B cell (primary cell): Measurements from ENCODE around the gene LRIG1. TPM values are rescaled to one million over a fixed set of nuclear protein-coding genes. Genes with fewer than 3 reads are reported as not detected.

Experiments
- ATAC-seq: fragments of 200-7000 bp; cut with Tn5 transposase; one replicate; pipeline ENCODE4 v1.10.0; 2021; ENCODE audit warnings: low read depth, mild to moderate bottlenecking, moderate number of reproducible peaks, moderate library complexity
- CTCF ChIA-PET: fragments of 350-600 bp; sonication (Branson Sonifier 250); formaldehyde crosslinking; loops from one replicate; lab custom pipeline; 2021; ENCODE audit warnings: antibody characterized with exemption, inconsistent platforms; lab: Charles Lee
- POLR2A ChIA-PET: fragments of 350-600 bp; sonication (Branson Sonifier 250); formaldehyde crosslinking; loops from one replicate; lab custom pipeline; 2021; ENCODE audit warnings: antibody characterized with exemption; lab: Charles Lee
- DNase-seq: peaks from one replicate; pipeline ENCODE4 v3.0.0; 2013
- H2AFZ ChIP-seq: 2 replicates; pipeline ENCODE4 v1.6.1; 2012; ENCODE audit warnings: mild to moderate bottlenecking, low read depth, low read length; ENCODE audit not compliant: insufficient read depth, poor library complexity, severe bottlenecking
- H3K27ac ChIP-seq, 2 donors: 1 replicate in 1 of 2; 2 replicates in 1 of 2; pipeline ENCODE4 v1.5.1; 2012 to 2013; ENCODE audit warnings: low read length in 2 of 2, mild to moderate bottlenecking in 2 of 2, moderate library complexity in 1 of 2
- H3K27me3 ChIP-seq, 4 experiments: fragments of 200-600 bp in 1 of 4; sonication (generic) in 1 of 4; replicated peaks in 1 of 4; 1 replicate in 2 of 4; 2 replicates in 2 of 4; pipeline versions ENCODE4 v1.6.1 to v1.7.0; 2013 to 2016; ENCODE audit warnings: low read length in 3 of 4, mild to moderate bottlenecking in 2 of 4, mixed read lengths in 1 of 4, moderate library complexity in 1 of 4; ENCODE audit not compliant: insufficient read depth in 4 of 4, control insufficient read depth in 3 of 4; ENCODE audit errors: control extremely low read depth in 1 of 4
- H3K36me3 ChIP-seq, 2 experiments: replicated peaks in 1 of 2; 1 replicate in 1 of 2; 2 replicates in 1 of 2; pipeline versions ENCODE4 v1.6.1 to v1.7.1; 2013; ENCODE audit warnings: low read length in 1 of 2; ENCODE audit not compliant: insufficient read depth in 2 of 2, control insufficient read depth in 1 of 2; ENCODE audit errors: control extremely low read depth in 1 of 2, extremely low read depth in 1 of 2
- H3K4me1 ChIP-seq, 2 donors: fragments of 200-600 bp in 1 of 2; sonication (generic) in 1 of 2; 1 replicate in 1 of 2; 2 replicates in 1 of 2; pipeline versions ENCODE4 v1.5.1 to v1.6.1; 2013 to 2017; ENCODE audit warnings: low read length in 2 of 2; ENCODE audit not compliant: control insufficient read depth in 2 of 2, insufficient read depth in 2 of 2
- H3K4me2 ChIP-seq: replicated peaks from 2 replicates; pipeline ENCODE3; 2012; ENCODE audit warnings: mild to moderate bottlenecking, low read depth, low read length; ENCODE audit not compliant: poor library complexity, severe bottlenecking
- H3K4me3 ChIP-seq, 5 experiments: fragments of 200-600 bp in 1 of 5; sonication (generic) in 1 of 5; 1 replicate in 3 of 5; 2 replicates in 2 of 5; pipeline versions ENCODE4 v1.5.1 to v1.7.0; 2011 to 2016; ENCODE audit warnings: low read length in 4 of 5, mild to moderate bottlenecking in 4 of 5, low read depth in 2 of 5, control low read depth in 1 of 5, moderate library complexity in 1 of 5; ENCODE audit not compliant: insufficient read depth in 1 of 5; ENCODE audit errors: control extremely low read depth in 1 of 5, extremely low read depth in 1 of 5
- H3K79me2 ChIP-seq: fragments of 200-600 bp; sonication (generic); one replicate; pipeline ENCODE4 v1.6.0; 2016; ENCODE audit warnings: low read length; ENCODE audit not compliant: control insufficient read depth, insufficient read depth
- H3K9ac ChIP-seq: fragments of 200-600 bp; sonication (generic); 2 replicates; pipeline ENCODE4 v1.6.1; 2017; ENCODE audit warnings: mild to moderate bottlenecking, low read length, moderate library complexity
- H3K9me3 ChIP-seq, 3 donors: one replicate each; pipeline versions ENCODE4 v1.6.1 to v1.7.1; 2013; ENCODE audit warnings: low read length in 2 of 3; ENCODE audit not compliant: control insufficient read depth in 2 of 3, insufficient read depth in 1 of 3; ENCODE audit errors: control extremely low read depth in 1 of 3
- H4K20me1 ChIP-seq: 2 replicates; pipeline ENCODE4 v1.6.0; 2012; ENCODE audit warnings: mild to moderate bottlenecking, low read length; ENCODE audit not compliant: insufficient read depth, control insufficient read depth, poor library complexity, severe bottlenecking
- H3K27ac Mint-ChIP-seq: one replicate; pipeline ENCODE4 v1.8.0; 2021; ENCODE audit warnings: mixed read lengths
- H3K27me3 Mint-ChIP-seq: one replicate; pipeline ENCODE4 v1.8.0; 2021; ENCODE audit warnings: mixed read lengths
- H3K4me1 Mint-ChIP-seq: one replicate; pipeline ENCODE4 v1.8.0; 2021; ENCODE audit warnings: mixed read lengths
- H3K4me3 Mint-ChIP-seq: one replicate; pipeline ENCODE4 v1.8.0; 2021; ENCODE audit warnings: mixed read lengths
- H3K9me3 Mint-ChIP-seq: one replicate; pipeline ENCODE4 v1.8.0; 2022; ENCODE audit warnings: mixed read lengths; ENCODE audit not compliant: insufficient read depth
- EZH2 ChIP-seq: IDR thresholded peaks from 2 replicates; pipeline ENCODE4 v1.6.1; 2012; ENCODE audit warnings: borderline replicate concordance, low read depth, mild to moderate bottlenecking, moderate library complexity, low read length; ENCODE audit not compliant: insufficient read depth, poor library complexity, severe bottlenecking
- WGBS: methylation state at CpG from one replicate; pipeline ENCODE4 v1.1.5; 2013; ENCODE audit warnings: missing lambda C conversion rate; ENCODE audit not compliant: insufficient coverage; 5-methylcytosine and 5-hydroxymethylcytosine counted together
- intact Hi-C: fragments of 100-400 bp; cut with micrococcal nuclease; formaldehyde crosslinking; loops from one replicate; pipeline ENCODE4 v1.10.0; 2022
- polyA plus RNA-seq: library from polyadenylated mRNA; depleted of rRNA; stranded (reverse); fragments of >200 nt; gene quantifications from 2 replicates; pipeline ENCODE4 v1.2.3, GENCODE V29; 2012
- total RNA-seq, 2 donors: library from RNA; stranded (reverse); fragments of 120-200 nt in 1 of 2; gene quantifications; 1 replicate in 1 of 2; 2 replicates in 1 of 2; pipeline versions ENCODE4 v1.2.3 to v1.2.4, GENCODE V29; 2013 to 2022
- TF ChIP-seq, protein P1 (sequence below): fragments of 200-600 bp; IDR thresholded peaks from one replicate; pipeline ENCODE4 v1.8.0; 2022; ENCODE audit warnings: antibody characterized with exemption, mild to moderate bottlenecking

LRIG1 gene
- total and polyA plus RNA-seq, 2 donors (not counting 1 experiment from before 2014, with no cell fraction given), result 9.2 to 12.4 TPM

DNA sequence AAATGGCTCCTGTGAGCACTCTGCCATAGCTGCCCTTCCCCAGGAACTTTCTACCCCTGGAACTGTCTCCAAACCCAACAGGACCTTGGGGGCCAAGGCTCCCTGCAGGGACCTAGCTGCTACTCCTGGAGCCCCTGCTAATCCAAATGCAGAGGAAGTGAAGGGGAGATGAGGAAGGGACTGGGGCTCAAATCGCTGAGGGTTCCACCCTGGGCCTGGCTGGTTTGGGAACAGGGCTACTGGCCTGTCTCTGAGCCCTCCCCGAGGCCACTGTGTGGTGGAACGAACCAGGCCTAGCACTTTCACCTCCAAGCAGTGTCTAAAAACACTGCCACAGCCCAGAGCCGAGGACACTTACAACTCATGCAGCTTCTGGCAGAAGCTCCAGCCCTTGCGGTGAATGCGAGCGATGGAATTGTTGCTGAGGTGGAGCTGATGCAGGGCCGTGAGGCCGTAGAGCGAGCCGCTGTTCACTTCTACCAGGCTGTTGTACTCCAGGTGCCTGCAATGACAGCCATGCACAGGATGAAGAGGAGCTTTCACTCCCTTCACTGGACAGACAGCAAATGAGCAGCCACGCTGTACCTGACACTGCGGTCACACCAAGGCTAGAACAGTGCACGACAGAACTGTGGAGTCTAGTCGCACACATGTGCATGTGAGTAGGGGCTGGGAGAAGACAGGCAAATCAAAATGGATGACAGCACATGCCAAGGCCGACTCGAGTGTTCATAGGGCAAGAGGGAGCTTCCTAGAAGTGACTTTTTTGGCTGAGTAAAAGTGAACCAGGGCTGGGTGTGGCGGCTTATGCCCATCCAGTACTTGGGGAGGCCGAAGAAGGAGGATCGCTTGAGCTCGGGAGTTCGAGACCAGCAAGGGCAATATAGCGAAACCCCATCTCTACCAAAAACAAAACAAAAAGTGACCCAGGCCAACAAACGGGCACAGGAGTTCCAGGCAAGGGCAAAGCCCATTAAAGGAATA, 90.8 kb downstream of the LRIG1 start:
- Mint-ChIP-seq H3K4me3 (no peak overlapping the region), H3K4me1 (no peaks in the 10 kb centered on the region), H3K27me3 (no peaks in the 10 kb centered on the region), H3K27ac (no peak overlapping the region), H3K9me3 (no peaks in the 10 kb centered on the region)
- 97% methylated on average over 23 of the region's 24 CpGs for WGBS
- H3K27me3 ChIP-seq, result no peaks in the 10 kb centered on the region
- CTCF ChIA-PET, result interaction anchor here (1.0 to 7.7 kb wide), 7 partner anchors 17 to 412 kb away, joined by 3 to 87 read pairs (median 25); no protein-coding TSS in a partner anchor
- no peaks in the 10 kb centered on the region for H4K20me1 ChIP-seq
- no peaks in the 10 kb centered on the region for H3K4me1 ChIP-seq
- H3K4me3 ChIP-seq, result no peak overlapping the region
- H3K27ac ChIP-seq, result no peak overlapping the region
- POLR2A ChIA-PET, result no interaction called here
- no peak for DNase-seq
- no peaks in the 10 kb centered on the region for H3K36me3 ChIP-seq
- ATAC-seq, result no peak
- H3K9me3 ChIP-seq, result no peaks in the 10 kb centered on the region
- H3K4me2 ChIP-seq, result no peak overlapping the region
- intact Hi-C loops, result no loop called here
- no peak overlapping the region for H3K9ac ChIP-seq
- no peaks in the 10 kb centered on the region for H3K79me2 ChIP-seq
- TF ChIP-seq EZH2, result no peak
- TF ChIP-seq, protein P1, sequence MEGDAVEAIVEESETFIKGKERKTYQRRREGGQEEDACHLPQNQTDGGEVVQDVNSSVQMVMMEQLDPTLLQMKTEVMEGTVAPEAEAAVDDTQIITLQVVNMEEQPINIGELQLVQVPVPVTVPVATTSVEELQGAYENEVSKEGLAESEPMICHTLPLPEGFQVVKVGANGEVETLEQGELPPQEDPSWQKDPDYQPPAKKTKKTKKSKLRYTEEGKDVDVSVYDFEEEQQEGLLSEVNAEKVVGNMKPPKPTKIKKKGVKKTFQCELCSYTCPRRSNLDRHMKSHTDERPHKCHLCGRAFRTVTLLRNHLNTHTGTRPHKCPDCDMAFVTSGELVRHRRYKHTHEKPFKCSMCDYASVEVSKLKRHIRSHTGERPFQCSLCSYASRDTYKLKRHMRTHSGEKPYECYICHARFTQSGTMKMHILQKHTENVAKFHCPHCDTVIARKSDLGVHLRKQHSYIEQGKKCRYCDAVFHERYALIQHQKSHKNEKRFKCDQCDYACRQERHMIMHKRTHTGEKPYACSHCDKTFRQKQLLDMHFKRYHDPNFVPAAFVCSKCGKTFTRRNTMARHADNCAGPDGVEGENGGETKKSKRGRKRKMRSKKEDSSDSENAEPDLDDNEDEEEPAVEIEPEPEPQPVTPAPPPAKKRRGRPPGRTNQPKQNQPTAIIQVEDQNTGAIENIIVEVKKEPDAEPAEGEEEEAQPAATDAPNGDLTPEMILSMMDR, result no peak
- no peak overlapping the region for H2AFZ ChIP-seq
